Measurements from ENCODE around the gene NSUN2.

The NSUN2 gene

GRCh38 chr5:6556089-6556801, 76.6 kb downstream of the NSUN2 start:
- no peak for DNase-seq (ENCODE audit: low read depth in 2 of 2)

- DNase-seq (ENCODE audit: low read depth in 2 of 2), result no peak
Observed at GRCh38 chr5:6554812-6555211, 78.0 kb downstream of the NSUN2 start.

- no peak for DNase-seq (ENCODE audit: low read depth in 2 of 2)
Observed at GRCh38 chr5:6553972-6554371, 78.9 kb downstream of the NSUN2 start.

GRCh38 chr5:6552612-6553011, 80.2 kb downstream of the NSUN2 start:
- no peak for DNase-seq (ENCODE audit: low read depth in 2 of 2)

GRCh38 chr5:6551955-6552313, 80.9 kb downstream of the NSUN2 start:
- no peak for DNase-seq (ENCODE audit: low read depth in 2 of 2)

GRCh38 chr5:6551287-6551954, 81.4 kb downstream of the NSUN2 start:
- no peak for DNase-seq (ENCODE audit: low read depth in 2 of 2)

GRCh38 chr5:6550628-6551027, 82.2 kb downstream of the NSUN2 start:
- no peak for DNase-seq (ENCODE audit: low read depth in 2 of 2)
